Peyer's patch (tissue), 4 donors: ENCODE results near the gene SYNJ2. TPM values are rescaled to one million over a fixed set of nuclear protein-coding genes. Genes with fewer than 3 reads are reported as not detected.
A peak's percentile ranks its signal among the peaks of the same experiment; 100 is the strongest.

Experiments used
- DNase-seq, 3 donors: peaks; one replicate each; pipeline ENCODE4 v3.0.0-alpha.2; 2017 to 2019
- H3K27ac ChIP-seq, 4 donors: fragments of 200-600 bp; sonication (generic); one replicate each; pipeline ENCODE4 v1.5.1; 2016 to 2019
- H3K27me3 ChIP-seq, 2 donors: fragments of 200-600 bp; sonication (generic); one replicate each; pipeline ENCODE4 v1.5.1; 2019
- H3K36me3 ChIP-seq, 3 donors: fragments of 200-600 bp; sonication (generic); one replicate each; pipeline ENCODE4 v1.5.1; 2016 to 2019
- H3K4me1 ChIP-seq, 4 donors: fragments of 200-600 bp; sonication (generic); one replicate each; pipeline ENCODE4 v1.5.1; 2016 to 2019
- H3K4me3 ChIP-seq, 4 donors: fragments of 200-600 bp; sonication (generic); 1 replicate in 3 of 4; 2 replicates in 1 of 4; pipeline ENCODE4 v1.5.1; 2016 to 2019; ENCODE audit warnings: mild to moderate bottlenecking in 1 of 4
- H3K9me3 ChIP-seq, 4 donors: fragments of 200-600 bp; sonication (generic); one replicate each; pipeline ENCODE4 v1.5.1; 2016 to 2019; ENCODE audit warnings: mild to moderate bottlenecking in 1 of 4
- POLR2A ChIP-seq, 2 donors: fragments of 450-650 bp; IDR thresholded peaks; one replicate each; pipeline ENCODE4 v1.5.1; 2017; ENCODE audit warnings: antibody characterized with exemption in 2 of 2, mild to moderate bottlenecking in 2 of 2, moderate library complexity in 2 of 2
- total RNA-seq, 4 donors: library from RNA; depleted of rRNA; stranded (reverse); fragments of >200 nt; gene quantifications; one replicate each; pipeline ENCODE4 v1.1.0, GENCODE V29; 2016
- TF ChIP-seq, protein P1 (sequence below), 6 experiments: fragments of 450-650 bp in 4 of 6; fragments of 200-600 bp in 2 of 6; sonication (generic) in 1 of 6; IDR thresholded peaks; one replicate each; pipeline ENCODE4 v1.5.1; 2017 to 2019; ENCODE audit warnings: antibody characterized with exemption in 6 of 6, mild to moderate bottlenecking in 3 of 6, moderate library complexity in 1 of 6

SYNJ2 gene
- total RNA-seq, 4 donors from 2014 or later: 26.8 to 47.2 (median 34.0) TPM

DNA sequence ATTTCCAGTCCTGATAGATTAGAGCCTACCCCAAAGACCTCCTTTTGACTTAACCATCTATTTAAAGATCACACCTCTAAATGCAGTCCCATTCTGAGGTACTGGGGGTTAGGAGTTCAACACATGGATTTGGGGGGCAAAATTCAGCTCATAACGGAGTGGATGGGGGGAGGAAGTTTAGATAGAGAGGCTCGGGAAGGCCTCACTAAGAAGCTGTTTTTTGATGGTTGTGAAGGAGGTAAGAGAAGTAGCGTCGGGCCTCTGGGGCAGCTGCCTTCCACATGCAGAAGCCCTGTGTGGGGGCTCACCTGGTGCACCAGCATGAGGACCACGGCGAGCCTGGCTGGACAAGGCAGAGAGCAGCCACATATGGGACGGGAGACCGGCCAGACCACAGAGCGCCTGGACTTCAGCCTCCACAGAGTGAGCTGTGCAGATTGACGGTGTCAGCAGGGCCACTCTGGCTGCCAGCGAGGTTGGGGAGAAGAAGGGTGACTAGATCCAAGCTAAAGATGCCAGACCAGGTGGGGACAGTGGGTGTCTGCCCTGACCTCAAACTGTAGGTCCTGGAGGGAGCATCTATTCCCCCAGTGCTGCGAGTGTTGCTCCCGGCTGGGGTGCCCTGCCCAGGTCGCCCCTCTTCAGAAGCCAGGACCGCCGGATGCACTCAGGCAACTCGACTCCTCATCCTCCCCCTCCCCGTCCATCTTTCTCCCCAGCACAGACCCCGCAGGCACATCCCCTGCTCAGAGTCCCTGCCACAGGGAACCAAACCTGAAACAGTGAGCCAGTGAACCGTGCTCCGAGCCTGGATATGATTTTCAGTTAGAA, 5.1 kb upstream of the SYNJ2 start:
- no peaks in the 10 kb centered on the region for H3K36me3 ChIP-seq
- H3K9me3 ChIP-seq: no peaks in the 10 kb centered on the region
- DNase-seq: no peak
- H3K27me3 ChIP-seq: no peaks in the 10 kb centered on the region
- no peak for TF ChIP-seq POLR2A (IDR thresholded peaks at IDR 0.05)
- H3K4me1 ChIP-seq: peaks cover 0 to 3% (median 0%) of the 10 kb centered on the region in 4 donors
- H3K27ac ChIP-seq: no peak overlapping the region
- H3K4me3 ChIP-seq: no peak overlapping the region

DNA sequence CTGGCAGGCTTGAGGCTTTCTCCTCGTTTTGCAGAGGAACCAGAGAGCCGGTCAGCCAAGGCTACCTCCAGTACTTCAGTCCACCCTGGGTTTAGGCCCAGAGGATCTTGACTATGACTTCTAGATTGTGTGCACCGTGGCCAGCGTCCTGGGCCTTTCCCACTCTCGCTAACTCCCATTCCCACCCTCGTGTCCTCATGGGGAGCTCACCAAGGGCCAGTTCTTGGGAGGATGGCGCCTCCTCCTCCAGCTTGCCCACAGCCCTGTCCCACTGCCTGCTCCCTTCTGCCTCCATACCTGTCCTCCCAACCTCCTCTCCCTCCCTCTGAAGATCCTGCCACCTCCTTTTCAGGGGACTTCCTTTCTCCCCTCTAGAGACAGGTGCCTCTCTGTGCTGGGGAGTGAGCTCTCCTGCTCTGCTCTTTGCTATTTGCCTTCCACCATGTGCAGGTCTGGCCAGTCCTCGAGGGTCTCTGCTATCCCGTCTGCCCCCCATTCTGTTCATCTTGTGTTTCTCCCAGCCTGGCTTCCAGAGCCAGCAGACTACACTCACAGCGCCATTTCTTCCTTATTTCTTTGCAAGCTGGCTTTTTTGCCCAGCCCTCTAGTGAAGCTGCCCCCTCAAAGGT, 4.4 kb upstream of the SYNJ2 start:
- no peaks in the 10 kb centered on the region for H3K36me3 ChIP-seq
- DNase-seq: no peak

DNA sequence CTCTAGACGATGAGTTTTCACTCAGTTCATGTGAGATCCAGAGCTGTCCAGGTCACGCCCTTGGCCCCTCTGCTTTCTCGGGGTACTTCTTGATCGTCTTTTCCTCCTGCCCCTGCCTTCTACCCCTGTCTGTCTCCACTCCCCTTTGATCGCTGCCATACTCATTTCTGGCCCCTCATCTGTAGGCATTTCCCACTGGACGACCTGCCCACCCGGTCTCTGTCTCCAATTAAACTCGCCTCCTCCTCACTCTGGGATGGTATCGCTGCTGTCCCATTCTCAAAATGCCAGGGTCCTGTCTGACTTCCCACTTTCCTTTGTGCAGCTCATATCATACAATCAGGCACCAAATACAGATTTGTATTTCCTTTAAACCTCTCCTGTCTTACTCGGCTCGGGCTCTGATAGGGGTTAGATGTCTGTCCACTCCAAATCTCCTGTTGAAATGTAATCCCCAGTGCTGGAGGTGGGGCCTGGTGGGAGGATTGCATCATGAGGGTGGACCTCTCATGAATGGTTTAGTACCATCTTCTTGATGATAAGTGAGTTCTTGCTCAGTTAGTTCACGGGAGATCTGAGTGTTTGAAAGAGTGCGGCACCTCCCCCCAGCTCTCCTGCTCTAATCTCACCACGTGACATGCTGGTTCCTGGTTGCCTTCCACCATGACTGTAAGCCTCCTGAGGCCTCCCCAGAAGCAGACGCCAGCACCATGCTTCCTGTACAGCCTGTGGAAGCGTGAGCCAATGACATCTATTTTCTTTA, 3.5 kb upstream of the SYNJ2 start:
- DNase-seq: no peak

More for the DNA sequence above, 4.4 kb upstream of the SYNJ2 start:
- Histone ChIP-seq H3K27ac (no peak overlapping the region), H3K27me3 (no peaks in the 10 kb centered on the region), H3K9me3 (no peaks in the 10 kb centered on the region), H3K4me1 (peaks cover 0 to 4% (median 0%) of the 10 kb centered on the region in 4 donors), H3K4me3 (no peak overlapping the region)
- TF ChIP-seq, protein P1, sequence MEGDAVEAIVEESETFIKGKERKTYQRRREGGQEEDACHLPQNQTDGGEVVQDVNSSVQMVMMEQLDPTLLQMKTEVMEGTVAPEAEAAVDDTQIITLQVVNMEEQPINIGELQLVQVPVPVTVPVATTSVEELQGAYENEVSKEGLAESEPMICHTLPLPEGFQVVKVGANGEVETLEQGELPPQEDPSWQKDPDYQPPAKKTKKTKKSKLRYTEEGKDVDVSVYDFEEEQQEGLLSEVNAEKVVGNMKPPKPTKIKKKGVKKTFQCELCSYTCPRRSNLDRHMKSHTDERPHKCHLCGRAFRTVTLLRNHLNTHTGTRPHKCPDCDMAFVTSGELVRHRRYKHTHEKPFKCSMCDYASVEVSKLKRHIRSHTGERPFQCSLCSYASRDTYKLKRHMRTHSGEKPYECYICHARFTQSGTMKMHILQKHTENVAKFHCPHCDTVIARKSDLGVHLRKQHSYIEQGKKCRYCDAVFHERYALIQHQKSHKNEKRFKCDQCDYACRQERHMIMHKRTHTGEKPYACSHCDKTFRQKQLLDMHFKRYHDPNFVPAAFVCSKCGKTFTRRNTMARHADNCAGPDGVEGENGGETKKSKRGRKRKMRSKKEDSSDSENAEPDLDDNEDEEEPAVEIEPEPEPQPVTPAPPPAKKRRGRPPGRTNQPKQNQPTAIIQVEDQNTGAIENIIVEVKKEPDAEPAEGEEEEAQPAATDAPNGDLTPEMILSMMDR (IDR thresholded peaks at IDR 0.05): no peak
- TF ChIP-seq POLR2A (IDR thresholded peaks at IDR 0.05): no peak

DNA sequence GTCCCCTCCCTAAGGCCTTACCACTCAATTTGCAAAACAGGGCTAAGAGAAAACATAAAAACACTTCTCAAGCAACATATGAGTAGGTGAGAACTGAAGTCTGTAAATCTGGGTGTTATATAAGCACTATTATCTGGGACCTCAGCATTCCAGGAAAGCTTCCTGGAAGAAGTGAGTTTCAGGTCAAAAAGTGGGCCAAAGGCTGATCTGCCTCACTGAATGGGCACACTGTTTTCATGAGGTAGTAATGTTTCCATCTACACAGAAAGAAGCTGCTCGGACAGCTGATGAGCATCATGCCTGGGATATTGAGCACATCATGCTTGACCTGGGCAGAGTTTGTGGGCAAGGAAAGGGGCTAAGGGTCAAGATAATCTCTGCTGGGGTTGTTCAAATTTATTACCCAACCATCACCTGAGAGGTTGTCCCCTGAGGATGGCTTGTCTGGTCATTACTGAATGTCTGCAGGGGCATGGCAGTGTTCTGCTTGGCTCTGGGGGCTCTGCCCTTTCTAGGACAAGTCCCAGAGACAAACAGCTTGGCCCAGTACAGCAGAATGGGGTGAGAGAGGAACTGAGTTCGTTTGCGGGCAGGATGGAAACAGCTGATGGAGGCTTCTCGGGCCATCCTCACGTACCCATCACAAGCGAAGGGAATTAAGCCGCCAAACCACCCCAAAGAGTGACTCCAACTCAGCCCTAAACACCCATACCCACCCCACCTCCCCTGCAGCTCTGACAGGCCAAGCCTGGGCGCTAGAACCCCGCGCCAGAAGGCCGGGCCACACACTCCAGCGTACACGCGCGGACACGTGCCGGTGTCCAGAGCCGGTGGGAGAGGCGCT, 1.2 kb upstream of the SYNJ2 start:
- DNase-seq: peak in 1 of 3 donors; percentile 44
- peak overlapping the region; percentile 88 to 100 (median 93) for H3K4me3 ChIP-seq

More for the DNA sequence above, 3.5 kb upstream of the SYNJ2 start:
- Histone ChIP-seq H3K27me3 (no peaks in the 10 kb centered on the region), H3K4me1 (peaks cover 0 to 9% (median 3%) of the 10 kb centered on the region in 4 donors), H3K36me3 (no peaks in the 10 kb centered on the region), H3K9me3 (no peaks in the 10 kb centered on the region), H3K4me3 (no peak overlapping the region), H3K27ac (no peak overlapping the region)
- TF ChIP-seq POLR2A (IDR thresholded peaks at IDR 0.05): no peak
- TF ChIP-seq, protein P1 (IDR thresholded peaks at IDR 0.05): no peak

GRCh38 chr6:157981132-157981394, 600 bp upstream of the SYNJ2 start:
- H3K36me3 ChIP-seq: no peaks in the 10 kb centered on the region
- H3K9me3 ChIP-seq: no peaks in the 10 kb centered on the region
- TF ChIP-seq, protein P1 (IDR thresholded peaks at IDR 0.05): no peak
- TF ChIP-seq POLR2A (IDR thresholded peaks at IDR 0.05): no peak
- peak in 1 of 3 donors; percentile 62 for DNase-seq
- H3K4me1 ChIP-seq: peaks cover 0 to 32% (median 5%) of the 10 kb centered on the region in 4 donors
- H3K27ac ChIP-seq: peak overlapping the region; percentile 79 to 94 (median 88)
- H3K27me3 ChIP-seq: no peaks in the 10 kb centered on the region
- H3K4me3 ChIP-seq: peak overlapping the region; percentile 88 to 100 (median 93)

More for the DNA sequence above, 1.2 kb upstream of the SYNJ2 start:
- TF ChIP-seq, protein P1 (IDR thresholded peaks at IDR 0.05): no peak
- TF ChIP-seq POLR2A (IDR thresholded peaks at IDR 0.05): no peak
- Histone ChIP-seq H3K27ac (peak overlapping the region; percentile 79 to 94 (median 88)), H3K36me3 (no peaks in the 10 kb centered on the region), H3K9me3 (no peaks in the 10 kb centered on the region), H3K4me1 (peaks cover 0 to 27% (median 5%) of the 10 kb centered on the region in 4 donors), H3K27me3 (no peaks in the 10 kb centered on the region)
